Left ventricle myocardium superior (tissue), 1 donor: ENCODE results near the gene FAM151B. TPM values are rescaled to one million over a fixed set of nuclear protein-coding genes. Genes with fewer than 3 reads are reported as not detected.
"Not testable (repeated sequence)": the region's sequence is repeated elsewhere in the genome, so short reads cannot be mapped to it uniquely, and the experiment has no call there.

ENCODE experiments used
- ATAC-seq: fragments of 200-7000 bp; cut with Tn5 transposase; one replicate; pipeline ENCODE4 v1.9.1; 2020; ENCODE audit warnings: mild to moderate bottlenecking, moderate library complexity
- DNase-seq: peaks from one replicate; pipeline ENCODE4 v3.0.0-alpha.2; 2020
- intact Hi-C: fragments of 100-400 bp; cut with micrococcal nuclease; formaldehyde crosslinking; loops from one replicate; pipeline ENCODE4 v1.11.0; 2022
- long read RNA-seq: library from polyadenylated mRNA; unstranded; transcript quantifications from one replicate; pipeline ENCODE4 v2.0.0, GENCODE V29; 2021
- total RNA-seq: library from RNA; stranded (reverse); fragmentation: NEBNext Ultra II Directional; extraction: Animal tissue kit (Norgen Biotek cat#: 25700); gene quantifications from one replicate; pipeline ENCODE4 v1.2.1, GENCODE V29; 2021
- donor health status: DM: no; HTN: yes; CAD: no; lungs with severe emphysema.

FAM151B gene, protein sequence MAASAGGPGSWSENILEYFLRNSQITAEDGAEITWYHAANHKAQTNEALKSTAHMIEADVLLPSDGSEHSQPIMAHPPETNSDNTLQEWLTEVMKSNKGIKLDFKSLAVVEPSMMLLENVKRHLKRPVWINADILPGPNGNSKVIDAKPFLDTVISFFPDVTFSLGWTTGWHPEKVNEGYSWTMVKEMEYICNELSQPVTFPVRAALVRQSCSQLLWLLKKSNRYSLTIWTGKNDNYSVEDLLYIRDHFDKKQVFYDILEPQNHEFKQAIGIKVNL
- total RNA-seq, result 1.8 TPM
- long read RNA-seq, partial matches to known transcripts, result 0 of 1 reads
- long read RNA-seq, other reads (novel, unspliced or antisense), result 1 of 1 reads

DNA sequence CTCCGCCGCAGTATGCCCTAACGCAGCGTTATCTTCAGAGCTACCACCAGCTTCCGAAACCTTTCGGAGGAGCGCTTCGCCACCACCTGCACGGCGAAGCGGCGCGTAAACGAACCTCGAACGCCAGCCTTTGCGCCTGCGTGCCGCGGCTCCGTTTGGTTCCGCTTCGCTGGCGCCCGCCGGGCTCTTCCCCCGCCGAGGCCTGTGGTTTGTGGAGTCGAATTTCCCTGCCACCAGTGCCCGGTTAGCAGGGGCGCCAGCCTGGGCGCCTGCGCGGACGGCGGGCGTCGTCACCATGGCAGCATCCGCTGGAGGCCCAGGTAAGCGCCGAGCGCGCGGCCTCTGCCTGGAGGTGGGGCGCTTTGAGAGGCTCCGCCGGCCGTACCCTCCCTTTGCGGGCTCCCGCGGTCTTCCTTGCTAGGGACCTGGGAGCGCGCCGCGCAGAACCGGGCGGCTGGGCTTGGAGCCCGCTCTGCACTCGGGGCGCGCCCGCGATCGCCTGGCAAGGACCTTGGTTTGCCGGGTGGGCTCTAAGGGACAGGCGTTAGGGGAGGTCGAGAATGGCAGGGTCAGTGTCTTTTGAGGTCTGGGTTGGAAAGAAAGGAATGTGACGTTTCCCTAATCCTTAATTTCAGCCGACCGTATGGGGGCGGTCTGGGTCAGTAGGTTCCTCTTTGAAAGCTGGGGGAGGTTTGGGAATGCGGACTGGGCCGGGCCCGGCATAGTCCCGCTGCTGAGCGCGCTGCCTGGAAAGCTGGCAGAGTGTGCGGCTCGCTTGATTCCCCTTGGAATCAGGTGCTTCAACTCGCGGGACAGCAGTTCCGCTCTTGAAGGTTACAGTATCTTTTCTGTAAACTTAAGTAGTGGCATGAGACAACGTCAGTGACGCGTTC lies at the start of gene FAM151B:
FAM151B (plus strand) TSS at position 272 of the 893 bp plus-strand sequence; CDS start at position 296, 24 bp downstream.
- intact Hi-C loops, result loop anchor here (10.0 kb wide), 1 partner anchor 187 kb away; no protein-coding TSS in a partner anchor
- ATAC-seq (peak; percentile 97), DNase-seq (peak; percentile 90)

DNA sequence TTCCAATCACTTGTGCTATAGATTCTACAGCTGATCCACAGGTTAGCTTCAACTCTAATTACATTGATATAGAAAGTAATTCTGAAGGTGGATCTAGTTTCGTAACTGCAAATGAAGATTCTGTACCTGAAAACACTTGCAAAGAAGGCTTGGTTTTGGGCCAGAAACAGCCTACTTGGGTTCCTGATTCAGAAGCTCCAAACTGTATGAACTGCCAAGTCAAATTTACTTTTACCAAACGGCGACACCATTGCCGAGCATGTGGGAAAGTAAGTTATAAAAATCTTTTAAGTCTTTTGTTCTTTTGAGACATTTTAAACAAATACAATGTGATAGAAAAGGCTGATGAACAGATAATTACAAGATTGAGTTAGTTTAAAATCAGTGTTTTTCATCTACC lies 49.2 kb upstream of the FAM151B start:
- DNase-seq (no peak), ATAC-seq (no peak)
- intact Hi-C loops, result no loop called here

DNA sequence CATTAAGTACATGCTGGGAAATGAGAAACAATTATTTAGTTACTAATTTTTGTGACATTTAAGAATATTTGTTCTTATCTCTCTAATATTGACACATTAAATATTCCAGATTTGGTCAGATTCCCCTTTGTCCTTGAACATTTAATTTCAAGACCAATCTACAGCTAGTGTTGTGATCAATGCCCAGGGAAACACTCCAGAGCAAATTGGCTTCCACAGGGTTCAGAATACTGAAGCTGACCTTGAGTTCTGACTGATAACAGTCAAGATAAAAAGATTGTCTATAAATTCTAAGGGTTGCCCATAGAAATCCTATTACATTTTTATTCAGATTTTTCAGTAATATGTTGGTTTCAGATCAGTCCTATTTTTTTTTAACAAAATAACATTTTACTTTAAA lies 48.7 kb upstream of the FAM151B start:
- ATAC-seq (no peak), DNase-seq (no peak)
- intact Hi-C loops, result no loop called here

DNA sequence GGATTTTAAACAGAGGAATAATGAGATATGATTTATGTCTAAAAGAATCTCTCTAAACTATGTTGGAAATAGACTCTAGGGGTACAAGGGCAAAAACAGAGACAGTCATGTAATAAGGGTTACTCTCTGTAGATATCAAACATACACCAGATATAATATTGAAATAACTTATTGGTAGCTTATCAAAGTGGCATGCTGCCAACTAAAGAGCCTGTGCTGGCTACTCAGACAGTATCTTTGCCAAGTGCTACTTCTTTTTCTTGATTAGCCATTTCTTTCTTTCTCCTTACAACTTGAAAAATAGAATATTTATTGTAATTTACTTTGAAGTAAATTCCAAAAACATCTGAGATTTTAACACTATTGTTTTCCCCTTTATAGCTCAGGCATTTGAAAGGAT lies 45.2 kb upstream of the FAM151B start:
- ATAC-seq, result no peak
- intact Hi-C loops, result no loop called here
- DNase-seq, result no peak

DNA sequence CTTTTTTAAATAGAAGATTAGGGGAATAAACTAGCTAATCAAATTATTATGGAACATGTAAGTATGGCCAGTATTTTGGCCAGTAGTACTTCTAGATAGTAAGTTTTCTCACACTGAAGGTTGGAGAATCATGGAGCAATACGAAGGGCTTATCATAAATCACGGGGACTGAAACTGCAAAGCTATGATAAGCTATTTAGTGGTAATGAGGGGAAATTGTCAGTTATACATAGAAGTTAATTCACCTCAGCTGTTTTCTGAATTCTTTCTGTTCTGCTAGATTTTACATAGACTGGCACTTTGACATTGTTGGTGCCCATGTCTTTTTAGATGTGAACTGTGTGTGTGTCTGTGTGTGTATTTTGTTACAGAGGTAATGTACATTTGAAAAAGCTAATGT lies 34.5 kb upstream of the FAM151B start:
- intact Hi-C loops, result no loop called here
- ATAC-seq (no peak), DNase-seq (no peak)

DNA sequence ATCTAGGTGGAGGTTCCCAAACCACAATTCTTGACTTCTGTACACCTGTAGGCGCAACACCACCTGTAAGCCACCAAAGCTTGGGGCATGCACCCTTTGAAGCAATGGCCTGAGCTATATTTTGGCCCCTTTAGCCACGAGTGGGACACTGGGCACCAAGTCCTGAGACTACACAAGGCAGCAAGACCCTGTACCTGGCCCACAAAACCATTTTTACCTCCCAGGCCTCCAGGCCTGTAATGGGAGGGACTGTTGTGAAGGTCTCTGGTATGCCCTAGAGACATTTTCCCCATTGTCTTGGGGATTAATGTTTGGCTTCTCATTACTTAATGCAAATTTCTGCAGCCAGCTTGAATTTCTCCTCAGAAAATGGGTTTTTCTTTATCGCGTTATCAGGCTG lies 24.6 kb upstream of the FAM151B start:
- intact Hi-C loops, result no loop called here
- ATAC-seq (no peak), DNase-seq (no peak)

DNA sequence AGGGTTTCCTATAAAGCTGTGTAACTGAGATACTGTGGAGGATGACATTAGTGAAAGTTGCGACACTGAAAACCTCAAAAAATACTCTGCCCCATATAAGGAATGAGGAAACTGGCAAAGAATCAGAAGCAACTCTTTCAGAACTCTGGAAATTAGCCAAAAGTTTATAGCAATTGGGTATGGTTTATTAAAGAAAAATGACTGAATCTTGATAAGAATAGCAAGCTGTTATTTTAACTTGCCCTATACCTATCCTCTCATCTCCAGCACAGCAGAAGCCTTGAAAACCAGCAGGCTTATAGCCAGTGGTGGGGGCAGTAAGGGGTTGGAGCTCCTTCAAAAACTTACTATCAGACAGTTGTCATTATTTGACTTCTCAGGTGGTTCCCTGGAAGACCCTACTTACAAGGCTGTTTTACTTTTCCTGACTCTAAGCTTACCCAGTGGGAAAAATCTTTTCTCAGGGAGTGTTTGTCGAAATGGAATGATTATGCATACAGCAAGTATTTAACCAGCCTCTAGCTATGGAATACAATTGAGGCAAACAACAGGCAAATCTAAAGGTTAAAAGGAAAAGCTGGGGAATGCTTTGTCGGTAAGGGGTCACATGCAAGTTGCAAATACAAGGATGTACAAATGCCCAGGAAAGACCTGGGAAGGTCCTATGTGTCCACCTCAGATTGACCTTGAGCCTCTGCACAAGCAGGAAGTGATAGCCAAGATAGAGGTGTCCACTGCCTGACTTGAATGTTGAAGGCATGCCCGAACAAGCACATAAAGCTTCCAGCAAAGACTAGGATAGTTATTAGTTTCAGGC lies 21.0 kb upstream of the FAM151B start:
- peak; percentile 63 for ATAC-seq
- intact Hi-C loops, result no loop called here
- DNase-seq, result no peak

DNA sequence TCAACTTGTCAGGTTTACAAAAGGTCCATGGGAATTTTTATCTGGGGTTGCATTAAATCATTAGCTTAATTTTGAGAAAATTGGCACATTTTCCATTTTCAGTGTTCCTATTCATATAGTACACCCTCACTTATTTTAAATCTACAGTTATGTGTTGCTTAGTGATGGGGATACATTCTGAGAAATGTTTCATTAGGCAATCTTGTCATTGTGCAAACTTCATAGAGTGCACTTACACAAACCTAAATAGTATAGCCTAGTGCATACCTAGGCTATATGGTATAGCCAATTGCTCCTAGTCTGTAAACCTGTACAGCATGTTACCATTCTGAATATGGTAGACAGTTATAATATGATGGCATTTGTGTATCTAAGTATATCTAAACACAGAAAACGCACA lies 19.8 kb upstream of the FAM151B start:
- ATAC-seq, result no peak
- intact Hi-C loops, result no loop called here
- DNase-seq, result no peak

DNA sequence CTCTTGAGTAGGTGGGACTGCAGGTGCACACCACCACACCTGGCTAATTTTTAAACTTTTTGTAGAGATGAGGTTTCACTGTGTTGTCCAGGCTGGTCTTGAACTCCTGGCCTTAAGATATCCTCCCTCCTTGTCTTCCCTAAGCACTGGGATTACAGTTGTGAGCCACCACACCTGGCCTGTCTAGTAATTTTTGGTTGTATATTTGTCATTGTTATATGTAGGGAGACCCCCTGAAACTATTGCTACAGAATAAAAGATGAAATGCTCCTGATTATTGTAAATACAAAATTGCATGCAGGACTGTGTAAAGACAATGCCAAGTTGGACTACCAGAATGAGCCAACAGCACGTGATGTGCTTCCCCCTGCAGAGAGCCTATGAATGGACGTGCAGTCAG lies 17.3 kb upstream of the FAM151B start:
- DNase-seq, intact Hi-C loops, ATAC-seq: not testable (repeated sequence)

DNA sequence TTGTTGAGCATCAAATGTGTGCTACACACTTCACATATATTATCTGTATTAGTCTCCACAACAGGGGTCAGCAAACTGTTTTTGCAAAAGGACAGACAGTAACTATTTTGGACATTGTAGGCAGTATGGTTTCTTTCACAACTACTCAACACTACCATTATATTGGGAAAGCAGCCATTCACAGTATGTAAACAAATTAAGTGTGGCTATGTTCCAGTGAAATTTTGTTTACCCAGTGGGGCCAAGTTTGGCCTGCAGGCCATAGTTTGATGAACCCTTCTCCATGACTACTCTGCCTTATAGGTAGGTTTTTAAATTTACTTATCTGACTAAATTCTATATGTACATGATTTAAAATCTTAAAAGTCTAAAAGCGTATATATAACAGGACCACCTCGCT lies 13.0 kb upstream of the FAM151B start:
- ATAC-seq (no peak), DNase-seq (no peak)
- intact Hi-C loops, result no loop called here

DNA sequence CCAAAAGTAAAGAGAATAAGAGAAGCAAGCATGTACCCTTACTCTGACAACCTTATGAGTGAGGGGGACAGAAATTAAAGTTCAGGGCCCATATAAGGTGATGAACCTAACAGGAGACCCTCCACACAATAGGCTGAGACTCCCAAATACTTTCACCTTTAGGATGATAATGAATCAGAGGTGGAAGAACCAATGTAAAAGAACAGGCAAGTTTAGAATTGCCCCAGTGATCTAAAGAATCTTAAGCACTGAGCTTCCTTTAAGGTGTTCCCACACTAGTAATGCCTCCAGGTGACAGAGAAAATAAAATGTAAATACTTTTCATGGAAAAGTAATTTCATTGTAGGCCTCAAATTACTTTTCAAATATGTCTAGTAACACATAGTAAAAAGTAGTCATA lies 8.2 kb upstream of the FAM151B start:
- DNase-seq (no peak), ATAC-seq (no peak)
- intact Hi-C loops, result loop anchor here (10.0 kb wide), 1 partner anchor 195 kb away; no protein-coding TSS in a partner anchor

DNA sequence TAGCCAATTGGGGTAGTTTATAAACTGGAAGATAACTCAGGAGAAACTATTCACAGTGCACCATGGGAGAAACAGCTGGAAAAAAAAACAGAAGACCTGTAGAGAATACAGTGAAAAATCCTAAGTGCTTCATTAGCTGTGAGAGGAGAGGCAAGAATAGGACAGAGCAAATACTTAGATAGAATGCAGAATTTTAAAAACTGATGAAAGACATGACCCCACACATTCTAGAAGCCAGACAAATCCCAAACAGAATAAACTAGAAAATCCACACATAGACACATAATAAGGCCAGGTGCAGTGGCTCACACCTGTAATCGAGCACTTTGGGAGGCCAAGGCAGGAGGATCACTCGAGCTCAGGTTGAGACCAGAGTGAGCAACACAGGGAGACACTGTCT lies 7.5 kb upstream of the FAM151B start:
- intact Hi-C loops, result loop anchor here (10.0 kb wide), 1 partner anchor 194 kb away; no protein-coding TSS in a partner anchor

DNA sequence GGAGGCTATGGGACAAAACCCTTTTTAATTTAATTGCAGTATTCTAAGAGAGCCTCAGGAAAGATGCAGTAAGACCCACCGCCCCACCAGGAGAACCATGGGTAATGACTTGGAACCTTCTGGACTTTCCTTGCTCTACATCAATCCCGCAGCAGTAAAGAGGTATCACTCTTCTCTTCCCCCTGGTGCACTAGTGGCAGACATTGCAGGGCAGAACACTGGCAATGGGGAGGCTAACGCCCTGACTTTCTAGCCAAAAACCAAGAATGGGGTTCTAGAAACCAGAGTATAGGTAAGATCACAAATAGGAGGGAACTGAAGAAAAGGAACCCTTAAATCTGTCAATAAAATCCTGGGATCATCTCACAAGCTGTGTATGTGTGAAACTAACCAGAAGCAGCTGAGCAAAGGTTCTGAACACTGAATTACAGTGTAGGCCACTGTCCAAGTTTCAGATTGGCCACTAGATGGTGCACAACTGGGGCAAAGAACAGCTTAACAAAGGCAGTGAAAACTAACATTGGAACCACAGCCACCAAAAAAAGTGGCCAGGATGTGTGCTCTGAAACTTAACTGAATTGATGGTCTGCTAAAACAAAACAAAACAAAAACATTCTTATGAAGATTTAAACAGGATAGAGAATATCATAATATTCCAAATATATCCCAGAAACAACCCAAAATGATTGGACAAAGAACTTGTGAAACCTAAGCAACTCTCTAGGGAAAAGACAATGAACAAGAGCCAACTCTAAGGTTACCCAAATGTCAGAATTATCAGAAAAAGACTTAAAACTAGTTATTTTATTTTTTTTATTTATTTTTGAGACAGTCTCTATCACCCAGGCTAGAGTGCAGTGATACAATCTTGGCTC lies 6.6 kb upstream of the FAM151B start:
- ATAC-seq (peak; percentile 73), DNase-seq (no peak)
- intact Hi-C loops, result loop anchor here (10.0 kb wide), 1 partner anchor 194 kb away; no protein-coding TSS in a partner anchor

More for the DNA sequence above, 7.5 kb upstream of the FAM151B start:
- ATAC-seq (no peak), DNase-seq (no peak)

DNA sequence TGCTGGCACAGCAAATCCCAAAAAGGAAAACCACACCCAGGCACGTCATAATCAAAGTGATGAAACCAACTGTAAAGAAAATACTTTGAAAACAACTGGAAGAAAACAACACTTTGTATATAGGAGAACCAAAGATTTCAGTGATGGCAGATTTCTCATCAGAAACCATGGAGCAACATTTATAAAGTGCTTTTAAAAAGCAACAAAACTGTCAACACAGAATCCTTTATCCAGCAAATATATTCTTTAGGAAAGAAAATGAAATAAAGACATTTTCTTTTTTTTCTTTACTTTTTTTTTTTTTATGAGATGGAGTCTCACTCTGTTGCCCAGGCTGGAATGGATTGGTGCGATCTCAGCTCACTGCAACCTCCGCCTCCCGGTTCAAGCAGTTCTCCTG lies 5.3 kb upstream of the FAM151B start:
- no peak for DNase-seq
- no peak for ATAC-seq
- intact Hi-C loops, result loop anchor here (10.0 kb wide), 1 partner anchor 192 kb away; no protein-coding TSS in a partner anchor

DNA sequence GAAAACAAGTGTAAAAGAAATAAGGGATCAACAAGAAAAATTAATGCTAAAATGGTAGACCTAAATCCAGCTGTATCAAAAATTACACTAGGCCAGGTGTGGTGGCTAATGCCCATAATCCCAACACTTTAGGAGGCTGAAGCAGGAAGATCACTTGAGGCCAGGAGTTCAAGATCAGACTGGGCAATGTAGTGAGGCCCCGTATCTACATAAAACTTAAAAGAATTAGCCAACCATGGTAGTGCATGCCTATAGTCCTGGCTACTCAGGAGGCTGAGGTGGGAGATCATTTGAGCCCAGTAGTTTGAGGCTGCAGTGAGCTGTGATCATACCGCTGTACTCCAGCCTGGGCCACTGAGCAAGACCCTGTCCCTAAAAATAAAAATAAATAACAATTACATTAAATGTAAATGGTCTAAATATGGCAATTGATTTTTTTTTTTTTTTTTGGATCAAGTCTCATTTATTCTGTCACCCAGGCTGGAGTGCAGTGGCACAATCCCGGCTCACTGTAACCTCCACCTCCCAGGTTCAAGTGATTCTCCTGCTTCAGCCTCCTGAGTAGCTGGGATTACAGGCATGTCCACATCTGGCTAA lies 4.2 kb upstream of the FAM151B start:
- ATAC-seq, result no peak
- intact Hi-C loops, result loop anchor here (10.0 kb wide), 1 partner anchor 191 kb away; no protein-coding TSS in a partner anchor

DNA sequence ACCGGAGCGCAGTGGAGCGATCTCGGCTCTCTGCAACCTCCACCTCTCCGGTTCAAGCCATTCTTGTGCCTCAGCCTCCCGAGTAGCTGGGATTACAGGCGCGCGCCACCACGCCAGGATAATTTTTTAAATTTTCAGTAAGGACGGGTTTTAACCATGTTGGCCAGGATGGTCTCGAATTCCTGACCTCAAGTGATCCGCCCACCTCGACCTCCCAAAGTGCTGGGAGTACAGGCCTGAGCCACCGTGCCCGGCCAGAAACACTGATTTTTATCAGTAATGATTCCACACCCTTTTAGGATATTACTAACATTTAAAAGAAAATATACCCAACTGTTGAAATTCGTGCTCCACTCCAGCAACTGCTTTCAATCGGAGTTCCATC lies 464 bp upstream of the FAM151B start:
- DNase-seq (no peak), ATAC-seq (no peak)
- intact Hi-C loops, result loop anchor here (10.0 kb wide), 1 partner anchor 187 kb away; no protein-coding TSS in a partner anchor

More for the DNA sequence above, 4.2 kb upstream of the FAM151B start:
- no peak for DNase-seq

DNA sequence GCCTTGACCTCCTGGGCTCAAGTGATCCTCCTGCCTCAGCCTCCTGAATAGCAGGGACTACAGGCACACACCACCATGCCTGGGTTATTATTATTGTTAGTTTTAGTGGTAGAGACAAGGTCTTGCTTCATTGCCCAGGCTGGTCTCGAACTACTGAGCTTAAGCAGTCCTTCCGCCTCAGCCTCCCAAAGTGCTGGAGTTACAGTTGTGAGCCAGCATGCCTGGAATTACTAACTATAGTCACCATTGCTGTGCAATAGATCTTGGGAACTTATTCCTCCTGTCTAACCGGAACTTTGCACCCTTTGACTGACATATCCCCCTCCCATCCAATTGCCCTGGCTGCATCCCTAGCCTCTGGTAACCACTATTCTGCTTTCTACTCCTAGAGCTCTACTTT lies 3.4 kb downstream of the FAM151B start:
- ATAC-seq (no peak), DNase-seq (no peak)
- intact Hi-C loops, result no loop called here

DNA sequence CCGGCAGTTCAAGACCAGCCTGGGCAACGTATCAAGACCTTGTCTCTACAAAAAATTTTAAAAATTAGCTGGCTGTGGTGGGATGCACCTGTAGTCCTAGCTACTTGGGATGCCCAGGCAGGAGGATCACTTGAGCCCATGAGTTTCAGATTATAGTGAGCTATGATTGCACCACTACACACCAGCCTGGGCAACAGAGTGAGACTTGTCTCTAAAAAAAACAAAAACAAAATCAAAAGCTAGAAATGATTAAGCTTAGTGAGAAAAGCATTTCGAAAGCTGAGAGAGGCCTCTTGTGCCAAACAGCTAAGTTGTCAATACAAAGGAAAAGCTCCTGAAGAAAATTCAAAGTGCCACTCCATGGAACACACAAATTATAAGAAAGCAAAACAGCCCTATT lies 4.8 kb downstream of the FAM151B start:
- ATAC-seq (no peak), DNase-seq (no peak)
- intact Hi-C loops, result no loop called here
